Measurements from ENCODE around the gene PLCL1. TPM values are rescaled to one million over a fixed set of nuclear protein-coding genes. Genes with fewer than 3 reads are reported as not detected.

PLCL1 gene
- total RNA-seq, 3 donors from 2014 or later (not counting 1 experiment from before 2014, with no cell fraction given) = 0.86 to 2.8 (median 1.1) TPM

DNA sequence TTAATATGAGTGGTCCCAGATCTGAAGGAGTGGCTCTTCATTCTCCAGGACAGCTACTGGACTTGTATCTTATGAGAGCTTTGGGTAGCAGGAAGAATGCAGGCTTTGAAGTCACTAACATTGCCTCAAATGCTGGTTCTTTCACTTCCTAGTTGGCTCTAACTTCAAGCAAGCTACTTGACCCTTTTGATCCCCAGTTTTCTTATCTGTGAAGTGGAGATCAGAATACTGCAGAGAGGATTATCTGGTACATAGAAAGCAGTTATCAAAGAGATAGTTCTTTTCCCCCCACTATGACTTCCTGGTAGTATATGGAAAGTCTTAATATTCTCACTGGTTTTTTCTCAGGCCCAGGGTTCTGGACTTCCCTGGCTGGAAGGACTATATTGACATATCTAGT lies 3.4 kb upstream of the PLCL1 start:
- H3K27ac Mint-ChIP-seq = no peak overlapping the region
- Histone ChIP-seq H3K27me3 (ENCODE audit: control insufficient read depth, insufficient read depth, low read length) (peaks cover 14% of the 10 kb centered on the region), H3K4me3 (ENCODE audit: low read length) (no peak overlapping the region), H3K9me3 (ENCODE audit: control insufficient read depth, insufficient read depth, low read length) (no peaks in the 10 kb centered on the region), H3K27ac (ENCODE audit: low read length) (no peak overlapping the region), H3K36me3 (ENCODE audit: control insufficient read depth, insufficient read depth, low read length) (no peaks in the 10 kb centered on the region), H3K4me1 (ENCODE audit: control insufficient read depth, insufficient read depth, low read length) (peaks cover 8% of the 10 kb centered on the region)
- no peak overlapping the region for H3K4me3 Mint-ChIP-seq
- ATAC-seq (no peak), DNase-seq (no peak)
- no peaks in the 10 kb centered on the region for H3K36me3 Mint-ChIP-seq
- H3K4me1 Mint-ChIP-seq = peaks cover 13 to 16% of the 10 kb centered on the region in 2 donors
- TF ChIP-seq, protein P1, sequence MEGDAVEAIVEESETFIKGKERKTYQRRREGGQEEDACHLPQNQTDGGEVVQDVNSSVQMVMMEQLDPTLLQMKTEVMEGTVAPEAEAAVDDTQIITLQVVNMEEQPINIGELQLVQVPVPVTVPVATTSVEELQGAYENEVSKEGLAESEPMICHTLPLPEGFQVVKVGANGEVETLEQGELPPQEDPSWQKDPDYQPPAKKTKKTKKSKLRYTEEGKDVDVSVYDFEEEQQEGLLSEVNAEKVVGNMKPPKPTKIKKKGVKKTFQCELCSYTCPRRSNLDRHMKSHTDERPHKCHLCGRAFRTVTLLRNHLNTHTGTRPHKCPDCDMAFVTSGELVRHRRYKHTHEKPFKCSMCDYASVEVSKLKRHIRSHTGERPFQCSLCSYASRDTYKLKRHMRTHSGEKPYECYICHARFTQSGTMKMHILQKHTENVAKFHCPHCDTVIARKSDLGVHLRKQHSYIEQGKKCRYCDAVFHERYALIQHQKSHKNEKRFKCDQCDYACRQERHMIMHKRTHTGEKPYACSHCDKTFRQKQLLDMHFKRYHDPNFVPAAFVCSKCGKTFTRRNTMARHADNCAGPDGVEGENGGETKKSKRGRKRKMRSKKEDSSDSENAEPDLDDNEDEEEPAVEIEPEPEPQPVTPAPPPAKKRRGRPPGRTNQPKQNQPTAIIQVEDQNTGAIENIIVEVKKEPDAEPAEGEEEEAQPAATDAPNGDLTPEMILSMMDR (IDR thresholded peaks at IDR 0.05) = no peak
- intact Hi-C loops (cut with micrococcal nuclease) = no loop called here
- H3K9me3 Mint-ChIP-seq = no peaks in the 10 kb centered on the region
- peaks cover 47 to 77% of the 10 kb centered on the region in 2 donors for H3K27me3 Mint-ChIP-seq (ENCODE audit: low read depth in 2 of 2)

DNA sequence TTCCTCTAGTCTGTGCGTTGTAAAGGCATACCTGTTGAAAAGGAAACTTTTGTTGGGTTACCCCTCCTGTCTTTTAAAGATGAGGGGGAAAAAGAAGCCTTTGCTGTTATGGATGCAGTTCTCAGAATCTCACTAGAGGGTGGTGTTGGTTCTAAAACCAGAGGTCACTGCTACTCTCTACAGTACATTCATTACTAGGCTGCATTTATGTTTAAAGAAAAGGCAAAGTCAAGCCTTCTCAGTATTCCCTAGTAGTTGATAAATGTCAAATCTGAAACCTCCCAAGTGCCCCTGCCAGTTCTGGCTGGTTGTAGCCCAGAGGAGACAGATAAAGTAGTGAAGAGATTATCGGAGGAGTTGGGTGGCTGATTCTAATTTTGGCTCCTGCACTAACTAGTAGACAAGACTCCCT lies 1.4 kb upstream of the PLCL1 start:
- TF ChIP-seq, protein P1 (IDR thresholded peaks at IDR 0.05) = peak; percentile 30
- H3K4me1 ChIP-seq (ENCODE audit: control insufficient read depth, insufficient read depth, low read length) = peaks cover 8% of the 10 kb centered on the region
- ATAC-seq (peak in 1 of 3 donors; percentile 43), DNase-seq (peak in 1 of 2 donors; percentile 78)
- H3K27me3 Mint-ChIP-seq (ENCODE audit: low read depth in 2 of 2) = peaks cover 47 to 82% of the 10 kb centered on the region in 2 donors
- H3K27ac Mint-ChIP-seq = no peak overlapping the region
- no peak overlapping the region for H3K4me3 ChIP-seq (ENCODE audit: low read length)
- no peaks in the 10 kb centered on the region for H3K36me3 ChIP-seq (ENCODE audit: control insufficient read depth, insufficient read depth, low read length)
- H3K4me1 Mint-ChIP-seq = peaks cover 13 to 17% of the 10 kb centered on the region in 2 donors
- H3K9me3 ChIP-seq (ENCODE audit: control insufficient read depth, insufficient read depth, low read length) = no peaks in the 10 kb centered on the region
- no peak overlapping the region for H3K27ac ChIP-seq (ENCODE audit: low read length)
- peaks cover 13% of the 10 kb centered on the region for H3K27me3 ChIP-seq (ENCODE audit: control insufficient read depth, insufficient read depth, low read length)
- no peaks in the 10 kb centered on the region for H3K9me3 Mint-ChIP-seq
- H3K36me3 Mint-ChIP-seq = no peaks in the 10 kb centered on the region
- H3K4me3 Mint-ChIP-seq = peak overlapping the region; percentile 52
- 0% methylated on average over 1 of the region's 2 CpGs for WGBS (ENCODE audit: insufficient coverage)
- intact Hi-C loops (cut with micrococcal nuclease) = loop anchor here (1.0 kb wide), 3 partner anchors 251 to 493 kb away; no protein-coding TSS in a partner anchor

DNA sequence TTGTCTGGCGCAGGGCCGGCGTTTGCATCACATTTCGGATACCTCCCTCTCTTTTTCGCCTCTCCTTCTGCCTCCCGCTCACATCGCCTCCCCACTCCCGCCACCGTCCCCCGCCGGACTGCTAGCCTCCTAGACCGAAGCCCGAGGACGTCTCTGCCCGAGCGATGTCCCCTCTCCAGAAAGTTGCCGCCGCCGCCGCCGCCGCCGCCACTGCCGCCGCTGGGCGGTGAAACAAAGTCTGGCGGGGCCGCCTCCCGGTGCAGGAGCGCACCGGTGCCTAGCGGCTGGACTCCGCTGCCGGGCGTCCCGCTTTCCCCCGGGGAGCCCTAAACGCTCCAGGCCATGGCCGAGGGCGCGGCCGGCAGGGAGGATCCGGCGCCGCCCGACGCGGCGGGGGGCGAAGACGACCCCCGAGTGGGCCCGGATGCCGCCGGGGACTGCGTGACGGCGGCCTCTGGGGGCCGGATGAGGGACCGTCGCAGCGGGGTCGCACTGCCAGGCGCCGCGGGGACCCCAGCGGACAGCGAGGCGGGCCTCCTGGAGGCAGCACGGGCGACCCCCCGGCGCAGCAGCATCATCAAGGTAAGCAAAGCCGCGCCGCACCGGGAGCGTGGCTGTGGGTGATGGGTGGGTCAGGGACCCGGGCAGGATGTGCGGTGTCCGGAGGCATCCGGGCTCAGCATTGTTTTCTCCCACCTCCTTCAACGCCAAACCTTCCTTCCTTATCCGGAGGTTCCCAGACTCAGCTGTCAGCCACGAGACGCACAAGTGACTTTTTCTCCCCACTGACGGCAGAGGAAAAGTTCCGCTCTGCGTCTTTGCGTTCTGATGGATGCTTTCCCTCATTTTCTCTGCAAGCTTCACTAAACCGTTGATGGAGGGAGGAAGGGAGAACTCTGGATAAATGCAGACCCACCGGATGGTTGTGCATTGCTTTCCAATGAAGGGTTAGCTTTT lies 643 bp downstream of the PLCL1 start:
- under 1% methylated on average over 91 of the region's 92 CpGs for WGBS (ENCODE audit: insufficient coverage)
- Histone ChIP-seq H3K4me1 (ENCODE audit: control insufficient read depth, insufficient read depth, low read length) (peaks cover 8% of the 10 kb centered on the region), H3K4me3 (ENCODE audit: low read length) (peak overlapping the region; percentile 50), H3K27me3 (ENCODE audit: control insufficient read depth, insufficient read depth, low read length) (peaks cover 14% of the 10 kb centered on the region), H3K27ac (ENCODE audit: low read length) (no peak overlapping the region), H3K36me3 (ENCODE audit: control insufficient read depth, insufficient read depth, low read length) (no peaks in the 10 kb centered on the region), H3K9me3 (ENCODE audit: control insufficient read depth, insufficient read depth, low read length) (no peaks in the 10 kb centered on the region)
- H3K4me1 Mint-ChIP-seq = peaks cover 13 to 17% of the 10 kb centered on the region in 2 donors
- TF ChIP-seq, protein P1 (IDR thresholded peaks at IDR 0.05) = peak; percentile 2
- H3K27me3 Mint-ChIP-seq (ENCODE audit: low read depth in 2 of 2) = peaks cover 47 to 82% of the 10 kb centered on the region in 2 donors
- intact Hi-C loops (cut with micrococcal nuclease) = no loop called here
- ATAC-seq (peak; percentile 29 to 42 (median 39)), DNase-seq (peak in 1 of 2 donors; percentile 55)
- H3K4me3 Mint-ChIP-seq = peak overlapping the region; percentile 88
- H3K36me3 Mint-ChIP-seq = no peaks in the 10 kb centered on the region
- peak overlapping the region in 1 of 2 donors; percentile 54 for H3K27ac Mint-ChIP-seq
- no peaks in the 10 kb centered on the region for H3K9me3 Mint-ChIP-seq
